Right renal cortex interstitium (tissue), 3 donors: ENCODE measurements around the gene MKNK1. TPM values are rescaled to one million over a fixed set of nuclear protein-coding genes. Genes with fewer than 3 reads are reported as not detected.

ENCODE experiments used
- DNase-seq, 3 donors: peaks; one replicate each; pipeline ENCODE4 v3.0.0-alpha.2; 2013; ENCODE audit warnings: low read depth in 3 of 3, low spot score in 2 of 3
- polyA plus RNA-seq, 3 donors: library from polyadenylated mRNA; unstranded; fragments of 120-200 nt; gene quantifications; one replicate each; pipeline ENCODE4 v1.2.1, GENCODE V29; 2013; ENCODE audit not compliant: insufficient read length in 3 of 3

Gene MKNK1
- polyA plus RNA-seq, 3 donors = 20.0 to 22.6 (median 20.8) TPM

DNA sequence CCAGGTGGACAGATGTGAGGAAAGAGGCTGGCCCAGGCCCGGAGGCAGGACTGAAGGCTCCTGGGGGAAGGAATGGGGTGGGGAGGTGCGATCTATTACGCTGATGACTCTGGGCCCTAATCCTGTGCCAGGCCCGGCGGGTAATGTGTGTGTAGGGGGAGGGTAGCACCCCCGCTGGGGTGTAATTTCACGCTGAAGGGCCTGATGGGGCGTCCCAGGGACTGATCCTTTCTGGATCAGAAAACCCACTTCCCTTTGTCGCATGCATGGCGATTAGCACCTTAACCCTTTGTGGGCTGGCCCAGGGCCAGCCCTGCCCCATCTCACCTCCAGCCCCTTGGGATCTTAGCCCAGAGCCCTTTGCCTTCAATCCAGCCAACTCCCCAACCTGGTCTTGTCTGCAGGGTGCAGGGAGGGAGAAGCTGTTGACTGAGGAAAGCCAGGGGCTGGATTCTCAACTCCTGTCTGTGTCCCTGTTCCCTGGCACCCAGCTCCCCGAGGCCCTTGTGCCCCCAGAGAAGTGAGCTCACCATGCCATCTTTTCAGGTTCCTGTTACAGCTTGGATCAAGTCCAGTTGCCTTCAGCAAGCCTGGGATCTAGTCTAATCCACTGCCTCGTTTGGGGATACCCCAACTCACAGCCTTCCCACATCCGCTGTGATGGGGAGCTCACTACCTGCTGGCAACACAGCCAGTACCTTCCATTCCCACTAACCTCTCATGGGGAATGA is 78.7 kb downstream of the MKNK1 start:
- no peak for DNase-seq

DNA sequence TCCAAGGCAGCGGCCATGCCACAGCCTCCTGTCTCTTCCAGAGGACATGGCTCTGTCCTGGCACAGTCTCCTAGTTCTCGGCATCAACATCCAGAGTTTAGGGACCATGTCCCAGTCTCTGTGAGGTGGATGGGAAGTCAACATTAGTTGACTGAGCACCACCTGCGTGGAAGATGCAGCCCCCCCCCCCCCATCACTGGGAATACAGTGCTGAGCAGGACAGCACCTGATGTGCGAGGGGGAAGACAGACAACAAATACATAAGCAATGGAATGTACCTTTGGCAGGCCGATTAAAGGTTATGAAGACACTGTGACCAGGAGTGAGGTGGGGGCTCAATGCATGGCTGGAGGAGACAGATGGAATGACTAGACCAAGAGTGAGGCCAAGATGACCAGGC is 79.2 kb downstream of the MKNK1 start:
- DNase-seq = no peak

DNA sequence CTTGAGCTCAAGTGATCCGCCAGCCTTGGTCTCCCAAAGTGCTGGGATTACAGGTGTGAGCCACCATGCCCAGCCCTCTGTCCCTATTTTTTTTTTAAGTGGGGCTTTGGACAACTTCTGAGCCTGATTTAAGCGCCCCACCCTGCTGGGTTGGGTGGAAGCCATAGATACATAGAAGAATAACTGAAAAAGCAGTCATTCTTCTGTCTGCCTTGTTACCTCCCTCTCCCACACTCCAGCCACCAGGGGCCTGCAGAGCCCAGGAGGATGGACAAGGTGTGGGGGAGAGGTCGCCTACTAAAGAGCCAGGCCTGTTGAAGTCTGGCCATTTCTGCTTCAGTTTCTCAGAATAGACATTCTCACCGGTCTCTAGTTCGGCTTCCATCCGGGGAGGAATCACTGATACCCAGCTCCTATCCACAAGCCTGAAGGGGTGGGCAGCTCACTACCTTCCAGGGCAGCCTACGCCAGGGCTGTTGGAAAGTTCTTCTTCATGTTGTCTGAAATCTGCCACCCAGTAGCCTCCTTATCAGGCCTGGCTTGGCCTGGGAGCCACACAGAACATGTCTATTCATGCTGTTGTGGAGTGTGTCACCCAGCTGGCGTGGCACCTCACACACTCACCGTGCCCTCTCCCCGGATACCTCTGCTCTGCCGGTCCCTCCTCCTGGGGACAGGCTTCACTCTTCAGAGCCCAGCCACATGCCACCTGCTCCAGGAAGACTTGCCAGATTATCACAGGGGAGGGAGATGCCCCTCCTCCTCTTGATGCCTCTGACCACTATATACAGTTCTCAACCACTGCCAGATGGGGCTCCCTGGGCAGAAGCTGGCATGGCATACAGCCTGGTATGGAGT is 80.3 kb downstream of the MKNK1 start:
- no peak for DNase-seq

DNA sequence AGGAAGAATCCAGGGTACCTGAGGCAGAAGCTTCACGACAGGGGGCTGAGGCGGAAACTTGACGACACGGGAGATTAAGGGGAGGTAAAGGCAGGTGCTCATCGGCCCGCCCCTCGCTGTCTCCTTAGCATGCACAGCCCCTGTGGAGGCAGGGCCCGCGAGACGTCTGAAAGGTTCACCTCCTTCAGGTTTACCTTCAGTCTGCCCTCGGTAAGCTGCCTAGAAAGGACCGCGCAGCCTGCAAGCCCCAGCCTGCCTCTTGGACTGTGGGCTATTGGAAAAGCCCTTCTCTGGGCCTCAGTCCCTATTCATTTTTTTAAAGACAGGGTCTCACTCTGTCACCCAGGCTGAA is 81.1 kb downstream of the MKNK1 start:
- no peak for DNase-seq

DNA sequence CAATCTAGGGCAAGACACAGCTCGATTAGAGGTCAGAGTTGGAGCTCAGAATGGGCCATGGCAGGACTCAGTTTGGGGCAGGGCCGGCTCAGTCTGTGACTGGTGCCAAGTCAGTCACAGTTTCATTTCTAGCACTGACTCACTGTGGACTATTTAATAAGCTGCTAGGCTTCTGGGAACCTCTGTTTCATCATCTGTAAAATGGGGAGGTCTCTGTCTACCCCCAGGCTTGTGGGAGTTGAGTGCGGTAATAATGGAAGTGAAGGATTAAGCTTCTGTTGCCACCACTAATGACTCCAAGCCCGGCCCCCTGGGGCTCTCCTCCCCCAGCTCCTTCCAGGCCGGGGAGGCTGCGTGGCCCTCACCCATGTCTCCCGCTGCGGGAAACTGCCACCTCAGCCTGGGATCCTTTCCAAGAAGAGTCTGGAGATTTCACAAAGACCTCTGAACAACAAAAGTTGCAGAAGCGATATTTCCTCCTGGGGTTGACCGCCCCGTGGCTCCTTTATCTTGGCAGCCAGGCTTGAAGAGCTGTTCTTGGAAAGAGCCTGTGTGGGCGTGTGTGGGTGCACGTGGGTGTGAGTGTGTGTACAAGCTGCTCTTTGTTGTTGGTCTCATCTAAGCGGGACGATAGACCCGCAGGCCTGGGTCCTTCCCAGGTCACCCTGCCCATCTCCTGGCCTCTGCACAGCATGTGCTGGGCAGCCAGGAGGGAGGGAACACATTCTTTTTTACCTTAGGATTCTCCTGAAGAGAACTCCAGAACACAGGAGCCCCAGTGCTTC is 81.7 kb downstream of the MKNK1 start:
- no peak for DNase-seq

DNA sequence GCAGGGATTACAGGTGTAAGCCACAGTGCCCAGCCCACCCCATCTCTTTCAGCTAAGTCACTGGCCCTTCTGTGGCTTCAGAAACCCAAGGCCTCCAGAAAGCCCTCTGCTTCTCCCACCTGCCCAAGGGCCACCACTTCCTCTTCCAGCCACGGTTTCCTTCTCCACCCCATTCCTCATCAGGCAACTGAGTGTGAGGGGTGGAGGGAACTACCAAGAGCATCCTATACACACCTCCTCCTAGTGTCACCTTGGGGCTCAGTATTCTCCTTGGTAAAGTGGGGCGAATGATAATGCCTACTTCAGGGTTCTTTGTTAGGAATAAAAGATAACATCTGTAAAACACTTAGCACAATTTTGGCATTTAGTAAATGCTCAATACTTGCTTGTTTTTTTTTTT is 82.7 kb downstream of the MKNK1 start:
- no peak for DNase-seq

DNA sequence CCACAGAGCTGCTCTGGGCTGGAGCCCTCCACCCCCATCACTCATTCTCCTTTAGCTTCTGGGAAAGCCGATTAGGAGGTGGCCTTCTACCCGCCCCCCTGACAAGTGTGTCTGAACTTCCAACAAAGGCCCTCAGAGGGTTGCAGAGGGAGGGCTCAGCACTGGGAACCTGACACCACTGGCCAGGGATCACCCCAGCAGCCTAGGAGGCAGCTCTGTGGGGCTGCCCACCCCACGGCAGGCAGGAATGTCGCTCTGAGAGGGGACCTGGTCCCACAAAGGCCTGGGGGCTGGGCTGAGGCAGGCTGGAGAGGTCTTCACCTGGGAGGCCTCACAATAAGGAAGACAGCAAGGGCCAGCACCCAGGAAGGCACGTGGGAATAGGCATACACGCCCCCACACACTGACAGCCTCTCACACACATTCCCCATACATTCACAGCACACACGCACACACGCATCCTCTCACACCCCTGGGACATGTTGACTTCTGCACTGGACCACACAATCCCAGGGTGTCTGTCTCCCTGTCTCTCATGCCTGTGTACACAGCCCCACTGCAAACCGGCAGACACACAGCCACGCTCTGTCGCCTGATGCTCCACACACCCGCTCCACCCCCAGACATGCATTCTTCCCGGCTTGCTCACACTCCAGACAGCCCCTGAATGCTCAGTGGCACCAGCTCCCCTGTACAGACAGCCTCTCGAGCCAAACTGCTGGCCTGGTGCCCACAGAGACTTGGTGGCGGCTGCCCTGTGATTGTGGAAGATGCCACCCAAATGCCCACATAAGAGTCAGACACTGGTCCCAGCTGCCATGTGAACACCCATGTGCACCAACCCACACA is 83.8 kb downstream of the MKNK1 start:
- no peak for DNase-seq

DNA sequence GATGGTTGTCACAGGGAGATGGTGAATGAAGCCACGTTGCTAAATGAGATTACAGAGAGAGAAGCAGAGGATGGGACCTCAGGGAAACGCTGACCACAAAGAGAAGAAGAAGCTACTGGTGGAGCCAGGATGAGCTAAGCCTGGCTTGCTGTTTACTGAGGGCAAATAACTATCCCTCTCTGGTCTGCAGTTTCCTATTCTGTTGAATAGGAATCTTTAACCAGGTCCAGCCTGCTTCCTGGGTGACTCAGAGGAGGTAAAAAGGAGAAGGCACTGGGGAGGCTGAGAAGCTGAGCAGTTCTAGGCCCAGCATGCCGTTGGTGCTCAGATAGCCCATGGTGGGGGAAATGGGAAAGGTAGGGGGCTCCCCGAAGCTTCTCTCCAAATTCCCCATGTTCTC is 84.9 kb downstream of the MKNK1 start:
- no peak for DNase-seq

DNA sequence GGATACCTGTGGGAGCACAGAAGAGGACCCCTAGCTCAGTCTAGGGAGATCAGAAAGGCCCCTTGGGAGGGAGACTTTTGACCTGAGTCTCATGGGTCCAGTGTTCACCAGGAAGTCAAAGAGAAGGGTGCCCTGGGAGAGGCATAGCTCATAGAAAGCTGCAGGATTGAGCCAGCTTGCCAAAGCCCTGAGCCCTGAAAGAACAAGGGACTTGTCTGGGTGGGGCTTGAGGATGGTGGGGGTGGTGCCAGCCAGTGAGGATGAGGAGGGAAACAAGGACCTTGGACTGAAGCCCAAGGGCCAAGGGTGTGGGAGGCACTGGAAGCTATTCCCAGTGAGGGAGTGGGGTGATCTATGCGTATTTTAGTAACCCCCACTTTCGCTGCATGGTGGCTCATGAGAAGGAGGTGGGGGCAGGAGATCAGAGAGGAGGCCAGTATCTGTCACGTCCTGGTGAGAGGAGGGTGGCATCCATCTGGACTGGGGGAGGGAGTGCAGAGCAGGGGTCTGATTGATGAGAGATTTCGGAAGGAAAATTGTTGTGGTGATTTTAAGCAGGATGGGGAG is 86.1 kb downstream of the MKNK1 start:
- DNase-seq = no peak

DNA sequence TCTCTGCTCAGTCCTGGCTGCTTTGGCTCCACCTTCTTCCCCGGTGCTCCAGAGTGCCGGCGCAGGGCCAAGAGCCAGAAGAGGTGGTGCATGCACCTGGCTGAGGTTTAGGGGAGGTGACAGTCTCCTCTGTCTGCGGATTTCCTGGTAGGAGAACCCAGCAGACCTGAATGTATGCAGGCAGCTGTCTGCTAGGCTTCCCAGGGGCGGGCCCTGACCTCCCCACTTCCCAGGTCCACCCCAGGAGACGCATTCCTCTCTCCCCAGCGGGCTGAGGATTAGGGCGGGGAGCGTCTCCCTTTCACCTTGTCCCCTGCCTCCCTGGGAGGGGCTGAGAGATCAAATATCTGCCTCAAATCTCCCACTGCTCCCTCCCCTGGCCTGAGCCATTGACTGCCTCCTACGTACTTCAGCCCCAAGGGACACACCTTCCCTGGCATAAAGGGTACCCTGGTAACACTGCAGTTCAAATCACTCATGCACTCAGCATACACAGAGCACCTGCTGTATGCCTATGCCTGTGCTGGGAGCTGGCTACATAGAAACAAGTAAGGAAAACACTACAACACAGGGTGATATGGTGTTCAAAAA is 87.0 kb downstream of the MKNK1 start:
- no peak for DNase-seq

DNA sequence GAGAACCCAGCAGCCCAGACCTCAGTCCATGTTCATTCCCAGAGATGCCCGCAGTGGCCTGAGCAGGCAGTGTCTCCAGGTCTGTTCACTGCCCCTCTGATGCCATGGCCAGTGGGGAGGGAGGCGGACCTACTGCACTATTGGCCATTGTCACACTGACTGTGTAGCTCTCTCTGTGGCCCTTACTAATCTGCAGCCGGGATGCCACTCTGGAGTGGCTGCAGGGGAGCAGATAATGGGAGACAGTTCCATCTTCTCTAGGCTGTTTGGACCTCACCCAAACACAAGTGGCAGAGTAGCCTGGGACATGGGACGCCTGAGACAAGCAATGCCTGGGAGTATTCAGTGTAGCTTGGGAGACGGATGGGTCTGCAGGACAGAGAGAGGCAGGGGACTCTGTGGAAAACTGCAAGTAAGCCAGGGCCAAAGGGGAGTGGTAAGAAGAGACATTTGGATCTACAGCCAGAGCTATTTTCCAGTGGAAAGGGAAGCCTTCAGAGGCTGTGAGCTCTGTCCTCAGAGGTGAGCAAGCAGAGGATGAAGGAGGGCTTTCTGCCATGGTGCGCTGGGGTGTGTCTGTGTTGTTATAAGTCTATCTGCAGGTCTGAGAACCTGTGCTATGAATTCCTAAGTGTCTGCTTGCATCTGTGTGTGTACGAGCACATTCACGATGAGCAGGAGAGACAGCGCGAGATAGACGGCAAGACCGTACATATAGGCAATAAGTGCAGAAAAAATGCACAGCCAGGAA is 87.7 kb downstream of the MKNK1 start:
- no peak for DNase-seq

DNA sequence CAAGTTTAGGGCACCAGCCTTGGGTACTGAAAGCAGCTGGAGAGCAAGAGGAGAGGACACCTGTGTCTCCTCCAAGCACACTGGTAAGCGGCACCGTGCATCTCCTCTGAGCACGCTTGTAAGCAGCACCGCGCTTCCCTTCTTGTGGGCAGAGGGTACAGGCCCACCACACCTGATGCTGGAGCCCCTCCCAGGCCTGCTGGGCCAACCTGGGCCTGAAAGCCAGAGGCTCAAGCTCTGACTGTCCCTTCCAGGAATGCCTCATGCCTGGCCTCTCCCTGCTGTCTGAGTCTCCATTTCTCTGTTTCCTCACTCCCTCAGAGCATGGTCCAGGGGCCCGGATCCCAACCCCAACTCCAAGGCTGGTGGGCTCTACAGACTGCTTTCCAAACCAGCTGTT is 88.5 kb downstream of the MKNK1 start:
- no peak for DNase-seq

DNA sequence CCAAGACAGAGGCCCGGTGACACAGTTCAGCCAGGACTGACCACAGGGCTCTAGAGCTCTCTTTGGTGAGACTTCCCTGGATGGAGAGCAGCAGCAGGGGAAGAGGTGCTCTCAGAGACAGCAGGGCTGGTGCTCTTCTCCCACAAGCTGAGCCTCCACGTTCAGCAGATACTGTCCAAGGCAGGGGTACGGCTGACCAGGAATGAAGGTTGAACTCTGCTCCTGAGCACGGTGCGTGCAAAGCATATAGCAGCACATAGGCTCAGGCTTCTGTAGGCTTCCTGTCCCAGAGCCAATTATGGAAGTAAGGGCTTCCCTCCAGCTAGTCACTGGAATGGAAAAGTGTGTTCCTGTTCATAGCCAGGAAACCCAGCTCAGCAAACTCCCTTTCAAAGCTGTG is 90.5 kb downstream of the MKNK1 start:
- no peak for DNase-seq

DNA sequence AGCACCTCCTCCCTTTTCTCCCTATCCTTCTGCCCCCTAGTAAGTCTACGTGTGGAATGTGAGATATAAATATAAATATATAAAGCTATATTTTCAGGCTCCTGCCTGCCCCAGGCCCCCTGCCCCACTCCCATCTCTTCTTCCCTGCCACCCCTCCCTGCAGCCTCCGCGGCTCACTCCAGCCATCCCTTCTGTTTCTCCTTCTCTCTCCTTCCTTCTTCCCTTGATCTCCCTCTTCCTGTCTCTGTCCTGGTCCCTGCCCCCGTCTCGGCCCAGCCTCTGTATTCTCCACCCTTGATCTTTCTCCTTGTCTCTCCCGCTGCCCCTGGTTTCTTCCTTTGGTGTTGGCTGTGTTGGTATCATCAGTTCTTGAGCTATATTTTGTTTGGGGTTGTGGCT is 91.3 kb downstream of the MKNK1 start:
- DNase-seq = no peak

DNA sequence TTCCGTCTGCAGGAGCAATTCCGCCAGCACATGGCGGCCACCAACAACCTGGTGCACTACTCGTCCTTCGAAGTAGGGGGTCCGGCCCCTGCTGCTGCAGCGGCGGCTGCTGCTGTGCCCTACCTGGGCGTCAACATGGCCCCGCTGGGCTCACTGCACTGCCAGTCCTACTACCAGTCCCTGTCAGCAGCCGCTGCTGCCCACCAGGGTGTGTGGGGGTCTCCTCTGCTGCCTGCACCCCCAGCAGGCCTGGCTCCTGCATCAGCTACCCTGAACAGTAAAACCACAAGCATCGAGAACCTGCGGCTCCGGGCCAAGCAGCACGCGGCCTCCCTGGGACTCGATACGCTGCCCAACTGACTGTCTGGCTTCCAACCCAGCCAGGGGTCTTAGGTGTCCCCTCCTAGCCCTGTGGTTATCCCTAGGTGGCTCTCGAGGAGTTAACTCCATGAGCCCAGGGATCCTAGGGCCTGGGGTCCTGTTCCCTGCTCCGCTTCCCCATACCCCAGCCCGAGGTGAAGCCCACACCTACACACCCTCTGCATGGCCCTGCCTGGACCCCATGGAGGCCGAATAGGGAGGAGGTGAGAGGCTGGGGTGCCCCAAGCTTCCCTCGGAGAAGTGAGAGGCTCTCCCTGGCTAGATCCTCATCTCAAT is 91.8 kb downstream of the MKNK1 start:
- no peak for DNase-seq

DNA sequence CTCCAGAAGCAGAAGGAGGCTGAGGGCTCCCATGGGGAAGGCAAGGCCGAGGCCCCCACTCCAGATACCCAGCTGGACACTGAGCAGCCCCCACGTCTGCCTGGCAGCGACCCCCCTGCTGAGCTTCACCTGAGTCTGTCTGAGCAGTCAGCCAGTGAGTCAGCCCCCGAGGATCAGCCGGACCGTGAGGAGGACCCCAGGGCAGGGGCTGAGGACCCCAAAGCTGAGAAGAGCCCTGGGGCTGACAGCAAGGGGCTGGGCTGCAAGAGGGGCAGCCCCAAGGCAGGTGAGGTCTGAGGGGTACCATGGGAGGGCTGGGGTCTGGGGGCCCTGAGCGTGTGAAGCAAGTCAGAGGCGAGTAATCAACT is 93.1 kb downstream of the MKNK1 start:
- no peak for DNase-seq

DNA sequence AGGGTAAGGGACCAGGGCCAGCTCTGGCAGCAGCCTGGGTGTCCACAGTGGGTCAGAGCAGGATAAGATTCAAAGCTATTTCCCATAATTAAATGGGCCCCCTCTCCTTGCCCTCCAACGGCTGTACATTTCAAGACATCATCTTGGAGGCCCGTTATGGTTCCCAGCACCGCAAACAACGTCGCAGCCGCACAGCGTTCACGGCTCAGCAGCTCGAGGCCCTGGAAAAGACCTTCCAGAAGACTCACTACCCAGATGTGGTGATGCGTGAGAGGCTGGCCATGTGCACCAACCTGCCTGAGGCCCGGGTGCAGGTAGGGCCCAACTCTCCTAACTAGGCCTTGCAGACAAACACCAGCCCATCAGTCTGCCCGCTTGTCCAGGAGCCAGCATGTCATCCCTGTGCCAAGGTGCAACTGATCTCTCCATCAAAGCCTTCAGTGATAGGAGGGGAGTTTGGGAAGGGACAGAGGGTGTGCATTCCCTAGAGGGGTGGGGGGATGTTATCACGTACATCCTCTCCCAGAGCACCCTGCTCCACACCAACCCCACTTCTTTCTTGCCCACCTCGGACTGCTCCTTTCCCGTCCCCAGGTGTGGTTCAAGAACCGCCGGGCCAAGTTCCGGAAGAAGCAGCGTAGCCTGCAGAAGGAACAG is 93.6 kb downstream of the MKNK1 start:
- no peak for DNase-seq

DNA sequence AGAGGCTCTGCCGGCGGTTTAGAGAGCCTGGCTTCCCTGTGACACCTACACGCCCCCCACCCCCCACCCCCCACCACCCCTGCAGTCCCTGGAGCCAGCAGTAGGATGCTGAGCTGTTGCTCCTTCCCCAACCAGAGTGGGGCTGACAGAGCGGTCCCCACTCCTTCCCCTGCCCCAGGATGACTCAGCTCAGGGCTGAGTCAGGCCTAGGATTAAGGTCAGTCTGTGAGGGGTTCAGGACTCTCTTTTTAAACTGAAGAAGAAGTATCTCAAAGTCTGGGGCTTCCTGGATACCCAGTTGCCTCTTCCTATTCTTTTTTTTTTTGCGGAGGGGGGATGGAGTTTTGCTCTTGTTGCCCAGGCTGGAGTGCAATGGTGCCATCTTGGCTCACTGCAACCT is 95.3 kb downstream of the MKNK1 start:
- no peak for DNase-seq
